GM12865 (cell line): ENCODE data around the gene GSC2.

Experiments used
- DNase-seq: peaks from one replicate; pipeline ENCODE4 v3.0.0; 2010; ENCODE audit warnings: low read depth
- H3K4me3 ChIP-seq: 2 replicates; pipeline ENCODE4 v1.5.1; 2011; ENCODE audit warnings: mild to moderate bottlenecking, low read depth, low read length, control low read depth
- CTCF ChIP-seq: IDR thresholded peaks from 2 replicates; pipeline ENCODE4 v1.5.1; 2011; ENCODE audit warnings: low read length, control low read depth, low read depth, inconsistent platforms; ENCODE audit not compliant: insufficient read depth; ENCODE audit errors: missing control alignments

The GSC2 gene

GRCh38 chr22:19181786-19182471 lies 31.8 kb upstream of the GSC2 start:
- no peak for TF ChIP-seq CTCF
- no peak overlapping the region for H3K4me3 ChIP-seq
- DNase-seq: no peak

- no peak for DNase-seq
- H3K4me3 ChIP-seq: no peak overlapping the region
- TF ChIP-seq CTCF: no peak
Measured at GRCh38 chr22:19180740-19181410, 30.8 kb upstream of the GSC2 start.

GRCh38 chr22:19180234-19180633 lies 30.1 kb upstream of the GSC2 start:
- TF ChIP-seq CTCF: no peak
- H3K4me3 ChIP-seq: no peak overlapping the region
- DNase-seq: no peak

GRCh38 chr22:19179497-19180048 lies 29.5 kb upstream of the GSC2 start:
- peak; percentile 89 for DNase-seq
- peak; percentile 67 for TF ChIP-seq CTCF
- peak overlapping the region; percentile 71 for H3K4me3 ChIP-seq

GRCh38 chr22:19178657-19179496 lies 28.8 kb upstream of the GSC2 start, which contains the start of gene SLC25A1:
Gene SLC25A1, minus strand, starts transcription at chr22:19178736. Its CDS starts 63 bp downstream, at chr22:19178673.
- peak within 1 kb of the TSS; percentile 71 for H3K4me3 ChIP-seq
- no peak for TF ChIP-seq CTCF
- DNase-seq: peak; percentile 94

GRCh38 chr22:19178065-19178656 lies 28.1 kb upstream of the GSC2 start:
- H3K4me3 ChIP-seq: peak overlapping the region; percentile 71
- TF ChIP-seq CTCF: no peak
- DNase-seq: no peak
